Calu3 (cell line): ENCODE measurements around the gene WDR38. TPM values are rescaled to one million over a fixed set of nuclear protein-coding genes. Genes with fewer than 3 reads are reported as not detected.

Experiments used
- BruUV-seq: library from RNA; stranded (reverse); fragments of 400-500 nt; replicated peaks from 2 replicates; lab custom pipeline; 2021; lab: Mats Ljungman, UMichigan
- CTCF ChIA-PET: fragments of 300-600 bp; sonication (Branson Sonifier 250); formaldehyde crosslinking; loops from one replicate; lab custom pipeline; 2022; ENCODE audit warnings: antibody characterized with exemption; lab: Charles Lee
- DNase-seq: peaks from one replicate; pipeline ENCODE4 v3.0.0; 2022
- H3K27ac Mint-ChIP-seq: one replicate; pipeline ENCODE4 v1.8.0; 2022; ENCODE audit warnings: mixed read lengths; ENCODE audit not compliant: unreplicated experiment
- H3K27me3 Mint-ChIP-seq: one replicate; pipeline ENCODE4 v1.8.0; 2022; ENCODE audit warnings: mixed read lengths; ENCODE audit not compliant: unreplicated experiment
- H3K36me3 Mint-ChIP-seq: one replicate; pipeline ENCODE4 v1.8.0; 2022; ENCODE audit warnings: mild to moderate bottlenecking, moderate library complexity, mixed read lengths; ENCODE audit not compliant: insufficient read depth, unreplicated experiment
- H3K4me1 Mint-ChIP-seq: one replicate; pipeline ENCODE4 v1.8.0; 2022; ENCODE audit warnings: mild to moderate bottlenecking, low read depth, mixed read lengths; ENCODE audit not compliant: unreplicated experiment
- H3K4me3 Mint-ChIP-seq: one replicate; pipeline ENCODE4 v1.8.0; 2022; ENCODE audit warnings: mild to moderate bottlenecking, low read depth, moderate library complexity, mixed read lengths; ENCODE audit not compliant: unreplicated experiment
- H3K9me3 Mint-ChIP-seq: one replicate; pipeline ENCODE4 v1.8.0; 2022; ENCODE audit warnings: low read depth, mixed read lengths; ENCODE audit not compliant: unreplicated experiment
- CTCF ChIP-seq: fragments of 200-600 bp; IDR thresholded peaks from one replicate; pipeline ENCODE4 v1.8.0; 2022; ENCODE audit warnings: antibody characterized with exemption; ENCODE audit not compliant: unreplicated experiment
- intact Hi-C: fragments of 100-400 bp; cut with micrococcal nuclease; formaldehyde crosslinking; loops from one replicate; pipeline ENCODE4 v1.10.0; 2022; ENCODE audit not compliant: unreplicated experiment
- total RNA-seq: library from RNA; stranded (reverse); gene quantifications from 2 replicates; pipeline ENCODE4 v1.2.3, GENCODE V29; 2022

The WDR38 gene
- total RNA-seq, 1 experiment from 2014 or later = not detected

- intact Hi-C loops = no loop called here
- CTCF ChIA-PET = no interaction called here
- no peaks in the 10 kb centered on the region for H3K27me3 Mint-ChIP-seq
- H3K4me1 Mint-ChIP-seq = no peaks in the 10 kb centered on the region
- no peak overlapping the region for H3K27ac Mint-ChIP-seq
- DNase-seq = no peak
- H3K36me3 Mint-ChIP-seq = peaks cover 24% of the 10 kb centered on the region
- no peak overlapping the region for H3K4me3 Mint-ChIP-seq
- no TSS peak for BruUV-seq
- no peak for TF ChIP-seq CTCF
- H3K9me3 Mint-ChIP-seq = no peaks in the 10 kb centered on the region
Observed at GRCh38 chr9:124880501-124880900, 27.2 kb downstream of the WDR38 start.

- H3K27ac Mint-ChIP-seq = no peak overlapping the region
- no peaks in the 10 kb centered on the region for H3K4me1 Mint-ChIP-seq
- no peaks in the 10 kb centered on the region for H3K27me3 Mint-ChIP-seq
- no TSS peak for BruUV-seq
- no peak overlapping the region for H3K4me3 Mint-ChIP-seq
- peaks cover 19% of the 10 kb centered on the region for H3K36me3 Mint-ChIP-seq
- no peak for DNase-seq
- intact Hi-C loops = no loop called here
- no peaks in the 10 kb centered on the region for H3K9me3 Mint-ChIP-seq
- no peak for TF ChIP-seq CTCF
- CTCF ChIA-PET = no interaction called here
Observed at GRCh38 chr9:124881138-124881743, 28.0 kb downstream of the WDR38 start.

- intact Hi-C loops = no loop called here
- H3K4me1 Mint-ChIP-seq = no peaks in the 10 kb centered on the region
- no peak overlapping the region for H3K4me3 Mint-ChIP-seq
- no peaks in the 10 kb centered on the region for H3K9me3 Mint-ChIP-seq
- no peaks in the 10 kb centered on the region for H3K27me3 Mint-ChIP-seq
- CTCF ChIA-PET = no interaction called here
- H3K27ac Mint-ChIP-seq = no peak overlapping the region
- H3K36me3 Mint-ChIP-seq = peaks cover 16% of the 10 kb centered on the region
- no TSS peak for BruUV-seq
- no peak for DNase-seq
- no peak for TF ChIP-seq CTCF
Observed at GRCh38 chr9:124882231-124882630, 29.0 kb downstream of the WDR38 start.

- Mint-ChIP-seq H3K27me3 (no peaks in the 10 kb centered on the region), H3K36me3 (peaks cover 12% of the 10 kb centered on the region), H3K27ac (no peak overlapping the region), H3K9me3 (no peaks in the 10 kb centered on the region), H3K4me1 (no peaks in the 10 kb centered on the region), H3K4me3 (no peak overlapping the region)
- intact Hi-C loops = no loop called here
- CTCF ChIA-PET = no interaction called here
- no TSS peak for BruUV-seq
- no peak for DNase-seq
- TF ChIP-seq CTCF = no peak
Observed at GRCh38 chr9:124884376-124884775, 31.1 kb downstream of the WDR38 start.
